ENCODE data around the gene CD40. TPM values are rescaled to one million over a fixed set of nuclear protein-coding genes. Genes with fewer than 3 reads are reported as not detected.

Gene CD40
- total and polyA plus RNA-seq, 12 donors: 4.5 to 20.5 (median 9.4) TPM

- 61 to 73% (median 70%) methylated on average over 12 of the region's 12 CpGs for WGBS, 4 donors
- no peaks in the 10 kb centered on the region for H3K27me3 ChIP-seq
Measured at GRCh38 chr20:46135856-46136633, 17.9 kb downstream of the CD40 start.

DNA sequence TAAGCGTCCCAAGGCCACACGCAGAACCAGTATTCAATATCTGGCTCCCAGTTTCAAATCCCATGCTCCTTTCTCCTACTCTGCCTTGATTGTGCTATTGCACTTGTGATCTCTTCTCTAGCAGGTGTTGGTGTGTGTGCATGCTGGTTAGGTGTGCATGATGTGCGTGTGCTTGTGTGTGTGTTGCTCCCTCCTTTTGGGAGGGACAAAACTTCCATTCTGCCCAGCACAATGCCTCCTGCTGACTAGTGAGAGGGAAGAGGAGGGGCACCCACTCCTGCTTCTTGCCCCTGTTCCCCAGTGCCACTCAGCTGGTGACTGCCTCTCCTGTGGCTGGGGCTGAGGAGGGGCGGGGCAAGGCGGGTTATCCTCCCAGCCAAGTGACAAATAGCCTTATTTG lies 19.7 kb downstream of the CD40 start:
- no peak for DNase-seq
- H3K36me3 ChIP-seq (replicated peaks in 1 of 2): no peaks in the 10 kb centered on the region
- intact Hi-C loops (cut with DNase I): no loop called here
- no peak overlapping the region for H3K4me3 ChIP-seq
- H3K9me3 ChIP-seq (replicated peaks in 1 of 3): no peaks in the 10 kb centered on the region
- TF ChIP-seq, protein P1, sequence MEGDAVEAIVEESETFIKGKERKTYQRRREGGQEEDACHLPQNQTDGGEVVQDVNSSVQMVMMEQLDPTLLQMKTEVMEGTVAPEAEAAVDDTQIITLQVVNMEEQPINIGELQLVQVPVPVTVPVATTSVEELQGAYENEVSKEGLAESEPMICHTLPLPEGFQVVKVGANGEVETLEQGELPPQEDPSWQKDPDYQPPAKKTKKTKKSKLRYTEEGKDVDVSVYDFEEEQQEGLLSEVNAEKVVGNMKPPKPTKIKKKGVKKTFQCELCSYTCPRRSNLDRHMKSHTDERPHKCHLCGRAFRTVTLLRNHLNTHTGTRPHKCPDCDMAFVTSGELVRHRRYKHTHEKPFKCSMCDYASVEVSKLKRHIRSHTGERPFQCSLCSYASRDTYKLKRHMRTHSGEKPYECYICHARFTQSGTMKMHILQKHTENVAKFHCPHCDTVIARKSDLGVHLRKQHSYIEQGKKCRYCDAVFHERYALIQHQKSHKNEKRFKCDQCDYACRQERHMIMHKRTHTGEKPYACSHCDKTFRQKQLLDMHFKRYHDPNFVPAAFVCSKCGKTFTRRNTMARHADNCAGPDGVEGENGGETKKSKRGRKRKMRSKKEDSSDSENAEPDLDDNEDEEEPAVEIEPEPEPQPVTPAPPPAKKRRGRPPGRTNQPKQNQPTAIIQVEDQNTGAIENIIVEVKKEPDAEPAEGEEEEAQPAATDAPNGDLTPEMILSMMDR (IDR thresholded peaks at IDR 0.05): no peak
- no peak for TF ChIP-seq POLR2A (IDR thresholded peaks at IDR 0.05)
- H3K27ac ChIP-seq: no peak overlapping the region
- peaks cover 0 to 5% of the 10 kb centered on the region in 2 donors for H3K4me1 ChIP-seq (replicated peaks in 1 of 2)
- WGBS, 4 donors: 63 to 87% (median 75%) methylated on average over 5 of the region's 5 CpGs
- no peaks in the 10 kb centered on the region for H3K27me3 ChIP-seq

More at GRCh38 chr20:46135856-46136633, 17.9 kb downstream of the CD40 start:
- intact Hi-C loops (cut with DNase I): no loop called here
- TF ChIP-seq, protein P1 (IDR thresholded peaks at IDR 0.05): no peak
- TF ChIP-seq POLR2A (IDR thresholded peaks at IDR 0.05): no peak
- Histone ChIP-seq H3K36me3 (replicated peaks in 1 of 2) (no peaks in the 10 kb centered on the region), H3K9me3 (replicated peaks in 1 of 3) (no peaks in the 10 kb centered on the region), H3K27ac (no peak overlapping the region), H3K4me1 (replicated peaks in 1 of 2) (peaks cover 0 to 5% of the 10 kb centered on the region in 2 donors), H3K4me3 (no peak overlapping the region)
- DNase-seq: no peak

- peaks cover 0 to 5% of the 10 kb centered on the region in 2 donors for H3K4me1 ChIP-seq (replicated peaks in 1 of 2)
- WGBS, 4 donors: 23 to 56% (median 30%) methylated on average over 7 to 8 of the region's 8 CpGs
- TF ChIP-seq POLR2A (IDR thresholded peaks at IDR 0.05): no peak
- TF ChIP-seq, protein P1 (IDR thresholded peaks at IDR 0.05): no peak
- no peaks in the 10 kb centered on the region for H3K36me3 ChIP-seq (replicated peaks in 1 of 2)
- intact Hi-C loops (cut with DNase I): no loop called here
- H3K27me3 ChIP-seq: no peaks in the 10 kb centered on the region
- H3K9me3 ChIP-seq (replicated peaks in 1 of 3): no peaks in the 10 kb centered on the region
- no peak overlapping the region for H3K4me3 ChIP-seq
- peak in 5 of 7 donors; percentile 37 to 61 (median 38) for DNase-seq
- H3K27ac ChIP-seq: no peak overlapping the region
Measured at GRCh38 chr20:46139266-46139889, 21.3 kb downstream of the CD40 start.

- intact Hi-C loops (cut with DNase I): no loop called here
- WGBS, 4 donors: 66 to 89% (median 70%) methylated on average over 3 to 5 of the region's 5 CpGs
- no peak overlapping the region for H3K27ac ChIP-seq
- H3K4me3 ChIP-seq: no peak overlapping the region
- DNase-seq: no peak
- peaks cover 0 to 5% of the 10 kb centered on the region in 2 donors for H3K4me1 ChIP-seq (replicated peaks in 1 of 2)
- TF ChIP-seq, protein P1 (IDR thresholded peaks at IDR 0.05): no peak
- no peak for TF ChIP-seq POLR2A (IDR thresholded peaks at IDR 0.05)
- H3K27me3 ChIP-seq: no peaks in the 10 kb centered on the region
- H3K36me3 ChIP-seq (replicated peaks in 1 of 2): no peaks in the 10 kb centered on the region
- no peaks in the 10 kb centered on the region for H3K9me3 ChIP-seq (replicated peaks in 1 of 3)
Measured at GRCh38 chr20:46139908-46140482, 21.9 kb downstream of the CD40 start.
